K562 (cell line): ENCODE results near the gene RTL5. TPM values are rescaled to one million over a fixed set of nuclear protein-coding genes. Genes with fewer than 3 reads are reported as not detected.

Experiments
- CTBP1 ChIP-seq: fragments of 450-650 bp; IDR thresholded peaks from 2 replicates; pipeline ENCODE4 v1.6.1; 2016; ENCODE audit warnings: borderline replicate concordance
- JUND ChIP-seq, 2 experiments: IDR thresholded peaks; 2 replicates in 1 of 2; 3 replicates in 1 of 2; pipeline ENCODE4 v1.6.1; 2011; ENCODE audit warnings: borderline replicate concordance in 2 of 2, low read depth in 2 of 2, low read length in 2 of 2, improper control_type of control experiment in 1 of 2, missing biosample characterization in 1 of 2, missing genetic modification characterization in 1 of 2, missing genetic modification reagents in 1 of 2
- MCM7 ChIP-seq, 2 experiments: fragments of 450-650 bp; IDR thresholded peaks; 2 replicates each; pipeline ENCODE4 v1.6.1; 2016 to 2018
- MEIS2 ChIP-seq: fragments of 450-650 bp; IDR thresholded peaks from 2 replicates; pipeline ENCODE4 v1.6.1; 2014; ENCODE audit warnings: mild to moderate bottlenecking; ENCODE audit not compliant: partially characterized antibody
- PHB2 ChIP-seq: fragments of 450-650 bp; IDR thresholded peaks from 2 replicates; pipeline ENCODE4 v1.6.1; 2017; ENCODE audit warnings: low read depth
- REST ChIP-seq, 2 experiments: fragments of 450-650 bp; formaldehyde crosslinking in 1 of 2; IDR thresholded peaks; 2 replicates each; pipeline versions ENCODE4 v1.4.0 to v1.6.1; 2014 to 2020; ENCODE audit warnings: mild to moderate bottlenecking in 2 of 2, borderline replicate concordance in 1 of 2, low read depth in 1 of 2
- SMC3 ChIP-seq: conservative IDR thresholded peaks from 2 replicates; pipeline ENCODE4 v1.6.1; 2011; ENCODE audit warnings: low read depth, low read length, improper control_type of control experiment; ENCODE audit not compliant: insufficient read depth
- TAF15 ChIP-seq: fragments of 200-400 bp; formaldehyde crosslinking; IDR thresholded peaks from 2 replicates; pipeline ENCODE4 v1.6.1; 2017; ENCODE audit warnings: mild to moderate bottlenecking, low read depth, low read length, moderate library complexity
- polyA plus RNA-seq, 8 experiments: library from polyadenylated mRNA; depleted of rRNA in 4 of 8; stranded (reverse) in 5 of 8; unstranded in 3 of 8; fragments of >200 nt; fragmentation: Nextera tagmentation in 2 of 8; fragmentation: Illumina TruSeq in 1 of 8; extraction: Ambion mirVana in 2 of 8; extraction: Trizol in 1 of 8; gene quantifications; 2 replicates each; pipeline versions ENCODE4 v1.2.1 to v1.2.3, GENCODE V29; 2011 to 2014; ENCODE audit warnings: inconsistent platforms in 1 of 8, missing spikeins in 1 of 8
- total RNA-seq, 7 experiments: library from RNA; depleted of rRNA in 6 of 7; stranded (reverse); fragments of >200 nt in 6 of 7; fragmentation: Illumina TruSeq in 2 of 7; extraction: Trizol in 2 of 7; gene quantifications; 2 replicates each; pipeline versions ENCODE4 v1.2.1 to v1.2.3, GENCODE V29; 2011 to 2021; ENCODE audit warnings: low replicate concordance in 1 of 7

RTL5 gene
- total and polyA plus RNA-seq, 9 of the 15 experiments (the other 6 are each of a cell fraction or from before 2014, with no cell fraction given): 0.03 TPM; not detected in 8

GRCh38 chrX:72126539-72127140 is 5.1 kb downstream of the RTL5 start (continued):
- TF ChIP-seq REST (IDR thresholded peaks at IDR 0.05; ENCODE audit: borderline replicate concordance) (peak; percentile 44; the same call in 1 of the 2 replicates), REST (CRISPR knock-in tag; IDR thresholded peaks at IDR 0.05; ENCODE audit: low read depth) (no peak), PHB2 (no peak), CTBP1 (0 out of 2 replicates have a peak, but pooled peaks have one; percentile 16), SMC3 (peak; percentile 69), MCM7 (IDR thresholded peaks at IDR 0.05) (no peak), JUND (IDR thresholded peaks at IDR 0.05; ENCODE audit: borderline replicate concordance, low read depth, low read length) (peak; percentile 38; the same call in 1 of the 2 replicates), JUND (tag; IDR thresholded peaks at IDR 0.05; ENCODE audit: borderline replicate concordance, low read depth, low read length) (no peak), MEIS2 (peak; percentile 1), TAF15 (no peak)
- TF ChIP-seq, all 486 proteins: peak for 10
